Muscle of leg (tissue), 11 donors: ENCODE measurements around the gene VASN. TPM values are rescaled to one million over a fixed set of nuclear protein-coding genes. Genes with fewer than 3 reads are reported as not detected.
A peak's percentile ranks its signal among the peaks of the same experiment; 100 is the strongest.
"Not testable (repeated sequence)": the region's sequence is repeated elsewhere in the genome, so short reads cannot be mapped to it uniquely, and the experiment has no call there.

Experiments
- DNase-seq: peaks from one replicate; pipeline ENCODE4 v3.0.0; 2013
- H3K27ac ChIP-seq: one replicate; pipeline ENCODE4 v1.5.1; 2013; ENCODE audit warnings: mild to moderate bottlenecking, low read length, control low read depth
- H3K27me3 ChIP-seq: one replicate; pipeline ENCODE4 v1.6.1; 2013; ENCODE audit warnings: low read length; ENCODE audit not compliant: control insufficient read depth, insufficient read depth
- H3K36me3 ChIP-seq: one replicate; pipeline ENCODE4 v1.6.1; 2013; ENCODE audit warnings: low read length; ENCODE audit not compliant: control insufficient read depth, insufficient read depth
- H3K4me1 ChIP-seq: one replicate; pipeline ENCODE4 v1.6.1; 2013; ENCODE audit warnings: low read length; ENCODE audit not compliant: control insufficient read depth, insufficient read depth
- H3K4me3 ChIP-seq: one replicate; pipeline ENCODE4 v1.5.1; 2013; ENCODE audit warnings: low read length, control low read depth
- H3K9me3 ChIP-seq: replicated peaks from 2 replicates; pipeline ENCODE4 v1.6.1; 2013; ENCODE audit warnings: low read depth, low read length; ENCODE audit not compliant: control insufficient read depth
- WGBS: methylation state at CpG from one replicate; pipeline ENCODE4 v1.1.5; 2013; ENCODE audit warnings: missing lambda C conversion rate; ENCODE audit not compliant: insufficient coverage; 5-methylcytosine and 5-hydroxymethylcytosine counted together
- polyA plus RNA-seq, 8 donors: library from polyadenylated mRNA; unstranded; fragments of 120-200 nt; gene quantifications; one replicate each; pipeline versions ENCODE4 v1.2.1 to v1.2.3, GENCODE V29; 2013; ENCODE audit warnings: inconsistent platforms in 1 of 8, low replicate concordance in 1 of 8; ENCODE audit not compliant: insufficient read length in 8 of 8, insufficient read depth in 1 of 8
- total RNA-seq: library from RNA; stranded (reverse); fragments of 120-200 nt; gene quantifications from one replicate; pipeline ENCODE4 v1.2.4, GENCODE V29; 2013

The VASN gene
- total and polyA plus RNA-seq, 9 donors, result 8.6 to 33.5 (median 17.1) TPM

- Histone ChIP-seq H3K4me1 (peaks cover 76% of the 10 kb centered on the region), H3K27ac (peak overlapping the region; percentile 20), H3K27me3 (no peaks in the 10 kb centered on the region), H3K9me3 (no peaks in the 10 kb centered on the region), H3K4me3 (no peak overlapping the region), H3K36me3 (peaks cover 37% of the 10 kb centered on the region)
- peak; percentile 19 for DNase-seq
- 74% methylated on average over 11 of the region's 18 CpGs for WGBS
Measured at GRCh38 chr16:4390266-4391260, 18.9 kb downstream of the VASN start.

GRCh38 chr16:4391631-4392381 is 20.2 kb downstream of the VASN start:
- DNase-seq, result peak; percentile 21
- WGBS, result 53% methylated on average over 13 of the region's 22 CpGs
- Histone ChIP-seq H3K9me3 (no peaks in the 10 kb centered on the region), H3K4me3 (no peak overlapping the region), H3K36me3 (peaks cover 37% of the 10 kb centered on the region), H3K4me1 (peaks cover 63% of the 10 kb centered on the region), H3K27me3 (no peaks in the 10 kb centered on the region), H3K27ac (peak overlapping the region; percentile 62)

DNA sequence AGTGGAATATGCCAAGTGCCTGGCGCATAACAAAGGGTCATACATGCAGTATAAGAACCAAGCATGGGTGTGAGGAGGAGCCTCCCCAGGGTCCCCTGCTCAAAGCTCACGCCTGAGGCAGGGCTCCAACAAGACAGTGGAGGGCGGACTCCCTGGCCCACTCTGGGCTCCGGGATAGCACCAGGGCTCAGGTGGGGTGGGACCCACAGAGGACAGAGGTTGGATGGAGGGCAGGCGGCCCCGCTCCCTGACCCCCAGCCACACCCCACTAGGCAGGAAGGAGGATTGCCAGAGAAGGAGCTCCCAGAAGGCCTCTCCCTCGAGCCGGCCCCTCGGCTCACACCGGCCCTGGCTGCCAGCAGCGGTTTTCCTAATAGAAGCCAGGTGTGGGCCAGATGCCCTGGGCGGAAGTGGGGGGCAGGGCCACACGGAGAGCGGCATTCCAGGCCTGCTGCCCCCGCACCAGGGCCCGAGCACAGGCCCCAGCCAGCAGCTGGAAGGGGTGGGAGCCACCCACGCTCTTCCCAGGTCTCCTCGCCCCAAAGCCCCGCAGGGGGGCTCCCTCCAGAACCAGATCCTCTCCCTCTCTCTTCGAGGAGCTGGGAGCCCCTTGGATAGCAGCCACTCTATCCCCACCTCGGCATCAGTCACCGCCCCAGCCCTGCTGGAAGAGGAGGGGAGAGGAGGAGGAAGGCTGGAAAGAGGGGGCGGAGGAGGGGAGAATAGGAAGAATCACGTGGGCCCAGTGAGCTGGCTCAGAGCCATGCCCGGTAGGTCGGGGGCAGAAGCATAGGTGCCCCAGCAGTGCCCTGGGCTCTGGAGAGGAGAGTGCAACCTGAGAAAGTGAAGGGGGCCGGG is 21.0 kb downstream of the VASN start:
- WGBS, result 30% methylated on average over 17 of the region's 27 CpGs

DNA sequence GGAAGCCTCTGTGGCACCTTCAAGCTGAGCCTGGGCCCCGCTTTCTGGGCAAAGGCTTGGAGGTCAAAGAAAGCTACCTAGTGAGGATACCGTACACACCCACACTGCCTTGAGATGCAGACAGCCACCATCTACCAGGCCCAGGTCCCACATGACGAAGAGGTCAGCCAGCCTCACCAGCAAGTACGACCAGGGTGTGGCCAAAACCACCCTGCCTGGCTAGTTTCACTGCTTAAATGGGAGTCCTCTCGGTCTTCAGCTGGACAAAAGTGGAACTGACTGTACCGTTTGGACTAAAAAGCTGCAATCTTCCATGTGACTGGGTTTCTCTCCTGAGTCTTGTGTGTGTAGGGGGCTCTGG is 21.6 kb downstream of the VASN start:
- H3K27ac ChIP-seq, result peak overlapping the region; percentile 62
- H3K4me1 ChIP-seq, result peaks cover 52% of the 10 kb centered on the region
- H3K36me3 ChIP-seq, result peaks cover 29% of the 10 kb centered on the region
- no peaks in the 10 kb centered on the region for H3K27me3 ChIP-seq
- peak; percentile 37 for DNase-seq
- 52% methylated on average over 4 of the region's 6 CpGs for WGBS
- no peak overlapping the region for H3K4me3 ChIP-seq
- H3K9me3 ChIP-seq, result no peaks in the 10 kb centered on the region

More for the DNA sequence above, 21.0 kb downstream of the VASN start:
- peaks cover 58% of the 10 kb centered on the region for H3K4me1 ChIP-seq
- H3K9me3 ChIP-seq, result no peaks in the 10 kb centered on the region
- H3K36me3 ChIP-seq, result peaks cover 36% of the 10 kb centered on the region
- H3K27me3 ChIP-seq, result no peaks in the 10 kb centered on the region
- H3K4me3 ChIP-seq, result no peak overlapping the region
- DNase-seq, result peak; percentile 80
- peak overlapping the region; percentile 62 for H3K27ac ChIP-seq

GRCh38 chr16:4393850-4394249 is 22.2 kb downstream of the VASN start:
- not testable (repeated sequence) for H3K9me3 ChIP-seq, H3K4me3 ChIP-seq, H3K27me3 ChIP-seq, DNase-seq, H3K27ac ChIP-seq
- Histone ChIP-seq H3K36me3 (peaks cover 30% of the 10 kb centered on the region), H3K4me1 (peaks cover 45% of the 10 kb centered on the region)
- 91% methylated on average over 6 of the region's 15 CpGs for WGBS

DNA sequence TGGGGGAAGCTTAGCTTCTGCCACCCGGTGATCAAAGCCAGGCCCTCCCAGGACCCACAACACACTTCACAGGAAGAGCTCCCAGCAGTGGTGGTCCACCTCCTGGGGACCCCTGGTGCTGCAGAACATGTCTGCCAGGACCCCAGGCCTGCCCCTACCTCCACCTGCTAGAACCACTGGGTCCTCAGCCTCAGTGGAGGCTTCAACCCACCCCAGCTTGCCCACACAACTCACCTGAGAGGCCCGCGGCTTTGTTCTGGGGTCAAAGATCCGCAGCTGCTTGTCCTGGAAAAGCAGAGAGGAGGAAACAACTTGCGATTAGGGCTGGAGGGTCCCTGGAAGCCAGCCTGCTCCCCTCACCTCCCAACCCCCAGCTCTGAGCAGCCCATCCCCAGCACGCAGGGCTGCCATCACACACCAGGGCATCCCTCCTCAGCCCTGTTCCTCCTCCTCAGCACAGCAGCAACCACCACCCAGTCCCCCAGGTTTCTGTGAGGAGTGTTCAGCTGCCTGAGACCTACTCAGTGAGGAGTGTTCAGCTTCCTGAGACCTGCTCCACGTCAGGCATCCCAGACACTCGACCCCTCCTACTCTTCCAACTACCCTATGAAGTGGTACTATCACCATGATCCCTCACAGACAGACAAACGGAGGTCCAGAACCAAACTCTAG is 23.5 kb downstream of the VASN start:
- H3K36me3 ChIP-seq, result peaks cover 35% of the 10 kb centered on the region
- DNase-seq, result no peak
- H3K9me3 ChIP-seq, result no peaks in the 10 kb centered on the region
- no peaks in the 10 kb centered on the region for H3K27me3 ChIP-seq
- no peak overlapping the region for H3K27ac ChIP-seq
- H3K4me1 ChIP-seq, result peaks cover 32% of the 10 kb centered on the region
- WGBS, result 71% methylated on average over 5 of the region's 9 CpGs
- H3K4me3 ChIP-seq, result no peak overlapping the region

GRCh38 chr16:4399001-4399730 is 27.5 kb downstream of the VASN start:
- 85% methylated on average over 2 of the region's 9 CpGs for WGBS
- no peak overlapping the region for H3K4me3 ChIP-seq
- H3K27ac ChIP-seq, result no peak overlapping the region
- peaks cover 40% of the 10 kb centered on the region for H3K36me3 ChIP-seq
- no peaks in the 10 kb centered on the region for H3K9me3 ChIP-seq
- no peaks in the 10 kb centered on the region for H3K27me3 ChIP-seq
- H3K4me1 ChIP-seq, result peaks cover 6% of the 10 kb centered on the region
- DNase-seq, result no peak

- DNase-seq, result no peak
- Histone ChIP-seq H3K4me1 (peaks cover 6% of the 10 kb centered on the region), H3K36me3 (peaks cover 46% of the 10 kb centered on the region), H3K4me3 (no peak overlapping the region), H3K27ac (no peak overlapping the region), H3K9me3 (no peaks in the 10 kb centered on the region), H3K27me3 (no peaks in the 10 kb centered on the region)
- WGBS, result 97% methylated on average over 10 of the region's 12 CpGs
Measured at GRCh38 chr16:4401094-4401501, 29.4 kb downstream of the VASN start.

GRCh38 chr16:4401510-4401909 is 29.9 kb downstream of the VASN start:
- H3K27ac ChIP-seq, result no peak overlapping the region
- H3K4me1 ChIP-seq, result peaks cover 6% of the 10 kb centered on the region
- H3K27me3 ChIP-seq, result no peaks in the 10 kb centered on the region
- no peak for DNase-seq
- no peaks in the 10 kb centered on the region for H3K9me3 ChIP-seq
- H3K36me3 ChIP-seq, result peaks cover 47% of the 10 kb centered on the region
- WGBS, result 96% methylated on average over 8 of the region's 12 CpGs
- no peak overlapping the region for H3K4me3 ChIP-seq
